IPS-18a (cell line): Measurements from ENCODE around the gene NEK10.

Experiments
- H3K27ac ChIP-seq: one replicate; pipeline ENCODE4 v1.5.1; 2013; ENCODE audit warnings: low read length
- H3K27me3 ChIP-seq: one replicate; pipeline ENCODE4 v1.6.1; 2013; ENCODE audit warnings: mild to moderate bottlenecking, low read length; ENCODE audit not compliant: control insufficient read depth, insufficient read depth
- H3K36me3 ChIP-seq: one replicate; pipeline ENCODE4 v1.6.1; 2013; ENCODE audit warnings: low read depth, low read length; ENCODE audit not compliant: control insufficient read depth
- H3K4me1 ChIP-seq: one replicate; pipeline ENCODE4 v1.6.1; 2013; ENCODE audit warnings: low read depth, low read length; ENCODE audit not compliant: control insufficient read depth
- H3K4me3 ChIP-seq: one replicate; pipeline ENCODE4 v1.5.1; 2013; ENCODE audit warnings: low read length
- H3K9ac ChIP-seq: one replicate; pipeline ENCODE4 v1.6.1; 2013; ENCODE audit warnings: mild to moderate bottlenecking, low read length, moderate library complexity
- H3K9me3 ChIP-seq: one replicate; pipeline ENCODE4 v1.6.1; 2013; ENCODE audit warnings: low read depth, low read length; ENCODE audit not compliant: control insufficient read depth

Gene NEK10

GRCh38 chr3:27271890-27272289 is 97.3 kb downstream of the NEK10 start:
- Histone ChIP-seq H3K27ac (no peak overlapping the region), H3K9me3 (no peaks in the 10 kb centered on the region), H3K4me3 (no peak overlapping the region), H3K27me3 (no peaks in the 10 kb centered on the region), H3K4me1 (no peaks in the 10 kb centered on the region), H3K36me3 (no peaks in the 10 kb centered on the region), H3K9ac (no peak overlapping the region)

GRCh38 chr3:27254896-27255295 is 114.3 kb downstream of the NEK10 start:
- H3K36me3 ChIP-seq, result no peaks in the 10 kb centered on the region
- no peak overlapping the region for H3K27ac ChIP-seq
- H3K9ac ChIP-seq, result no peak overlapping the region
- no peaks in the 10 kb centered on the region for H3K9me3 ChIP-seq
- no peaks in the 10 kb centered on the region for H3K4me1 ChIP-seq
- H3K4me3 ChIP-seq, result no peak overlapping the region
- no peaks in the 10 kb centered on the region for H3K27me3 ChIP-seq

- no peak overlapping the region for H3K4me3 ChIP-seq
- no peaks in the 10 kb centered on the region for H3K27me3 ChIP-seq
- no peak overlapping the region for H3K27ac ChIP-seq
- no peaks in the 10 kb centered on the region for H3K4me1 ChIP-seq
- H3K9me3 ChIP-seq, result no peaks in the 10 kb centered on the region
- no peaks in the 10 kb centered on the region for H3K36me3 ChIP-seq
- no peak overlapping the region for H3K9ac ChIP-seq
Measured at GRCh38 chr3:27253831-27254230, 115.4 kb downstream of the NEK10 start.

- no peaks in the 10 kb centered on the region for H3K9me3 ChIP-seq
- H3K36me3 ChIP-seq, result no peaks in the 10 kb centered on the region
- H3K4me1 ChIP-seq, result no peaks in the 10 kb centered on the region
- no peak overlapping the region for H3K4me3 ChIP-seq
- H3K27me3 ChIP-seq, result no peaks in the 10 kb centered on the region
- H3K27ac ChIP-seq, result no peak overlapping the region
- no peak overlapping the region for H3K9ac ChIP-seq
Measured at GRCh38 chr3:27253391-27253790, 115.8 kb downstream of the NEK10 start.

- no peaks in the 10 kb centered on the region for H3K27me3 ChIP-seq
- H3K27ac ChIP-seq, result no peak overlapping the region
- H3K9me3 ChIP-seq, result no peaks in the 10 kb centered on the region
- no peaks in the 10 kb centered on the region for H3K4me1 ChIP-seq
- H3K4me3 ChIP-seq, result no peak overlapping the region
- no peaks in the 10 kb centered on the region for H3K36me3 ChIP-seq
- H3K9ac ChIP-seq, result no peak overlapping the region
Measured at GRCh38 chr3:27252646-27253045, 116.5 kb downstream of the NEK10 start.

- Histone ChIP-seq H3K27ac (no peak overlapping the region), H3K9me3 (no peaks in the 10 kb centered on the region), H3K4me3 (no peak overlapping the region), H3K9ac (no peak overlapping the region), H3K36me3 (no peaks in the 10 kb centered on the region), H3K27me3 (no peaks in the 10 kb centered on the region), H3K4me1 (no peaks in the 10 kb centered on the region)
Measured at GRCh38 chr3:27244374-27244773, 124.8 kb downstream of the NEK10 start.

GRCh38 chr3:27239951-27240350 is 129.2 kb downstream of the NEK10 start:
- Histone ChIP-seq H3K4me3 (no peak overlapping the region), H3K36me3 (no peaks in the 10 kb centered on the region), H3K9me3 (peaks cover 3% of the 10 kb centered on the region), H3K9ac (no peak overlapping the region), H3K27me3 (no peaks in the 10 kb centered on the region), H3K27ac (no peak overlapping the region), H3K4me1 (no peaks in the 10 kb centered on the region)

GRCh38 chr3:27228805-27229204 is 140.4 kb downstream of the NEK10 start:
- Histone ChIP-seq H3K27me3 (no peaks in the 10 kb centered on the region), H3K4me1 (no peaks in the 10 kb centered on the region), H3K9me3 (no peaks in the 10 kb centered on the region), H3K27ac (no peak overlapping the region), H3K4me3 (no peak overlapping the region), H3K36me3 (no peaks in the 10 kb centered on the region), H3K9ac (no peak overlapping the region)

- no peaks in the 10 kb centered on the region for H3K9me3 ChIP-seq
- H3K9ac ChIP-seq, result no peak overlapping the region
- no peaks in the 10 kb centered on the region for H3K27me3 ChIP-seq
- H3K4me1 ChIP-seq, result no peaks in the 10 kb centered on the region
- H3K4me3 ChIP-seq, result no peak overlapping the region
- no peak overlapping the region for H3K27ac ChIP-seq
- no peaks in the 10 kb centered on the region for H3K36me3 ChIP-seq
Measured at GRCh38 chr3:27224197-27224596, 145.0 kb downstream of the NEK10 start.

- Histone ChIP-seq H3K4me3 (no peak overlapping the region), H3K4me1 (no peaks in the 10 kb centered on the region), H3K27ac (no peak overlapping the region), H3K36me3 (no peaks in the 10 kb centered on the region), H3K9ac (no peak overlapping the region), H3K9me3 (no peaks in the 10 kb centered on the region), H3K27me3 (no peaks in the 10 kb centered on the region)
Measured at GRCh38 chr3:27221264-27221932, 147.8 kb downstream of the NEK10 start.

GRCh38 chr3:27220166-27220565 is 149.0 kb downstream of the NEK10 start:
- Histone ChIP-seq H3K4me3 (no peak overlapping the region), H3K9ac (no peak overlapping the region), H3K27ac (no peak overlapping the region), H3K27me3 (no peaks in the 10 kb centered on the region), H3K4me1 (no peaks in the 10 kb centered on the region), H3K36me3 (no peaks in the 10 kb centered on the region), H3K9me3 (no peaks in the 10 kb centered on the region)

GRCh38 chr3:27219127-27219845 is 149.9 kb downstream of the NEK10 start:
- Histone ChIP-seq H3K27ac (no peak overlapping the region), H3K4me3 (no peak overlapping the region), H3K27me3 (no peaks in the 10 kb centered on the region), H3K36me3 (no peaks in the 10 kb centered on the region), H3K9me3 (no peaks in the 10 kb centered on the region), H3K4me1 (peaks cover under 1% of the 10 kb centered on the region), H3K9ac (no peak overlapping the region)
